MM.1S (cell line): ENCODE results near the gene KRTAP5-8.
"Not testable (repeated sequence)": the region's sequence is repeated elsewhere in the genome, so short reads cannot be mapped to it uniquely, and the experiment has no call there.

ENCODE experiments used
- CTCF ChIP-seq: fragments of 300-600 bp; sonication (generic); IDR thresholded peaks from 2 replicates; pipeline ENCODE4 v1.5.1; 2016; ENCODE audit warnings: antibody characterized with exemption, low read length, mixed read lengths
- EZH2 ChIP-seq: fragments of 300-600 bp; sonication (generic); optimal IDR thresholded peaks from 2 replicates; pipeline ENCODE3; 2017; ENCODE audit warnings: low read depth, mild to moderate bottlenecking, antibody characterized with exemption, low read length, mixed read lengths
- EZH2phosphoT487 ChIP-seq: fragments of 300-600 bp; sonication (generic); IDR thresholded peaks from 2 replicates; pipeline ENCODE4 v1.6.1; 2018; ENCODE audit warnings: antibody characterized with exemption, low read length

DNA sequence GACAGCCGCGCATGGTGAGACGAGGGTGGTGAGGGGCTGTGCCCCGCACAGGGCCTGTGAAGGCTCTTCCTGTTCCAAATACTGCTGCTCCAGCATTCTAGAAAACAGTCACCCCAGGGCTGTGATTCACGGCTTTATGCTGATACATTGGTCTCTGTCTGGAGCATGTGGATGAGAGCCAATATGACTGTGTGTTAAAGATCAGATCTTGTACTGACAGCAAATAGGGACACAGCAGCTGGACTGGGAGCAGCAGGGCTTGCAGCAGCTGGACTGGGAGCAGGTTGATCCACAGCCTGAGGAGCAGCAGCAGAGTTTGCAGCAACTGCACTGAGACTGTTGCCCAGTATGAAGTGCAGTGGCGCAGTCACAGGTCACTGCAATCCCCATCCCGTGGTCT is 41.7 kb downstream of the KRTAP5-8 start:
- TF ChIP-seq CTCF, EZH2, EZH2phosphoT487: not testable (repeated sequence)
